Bronchial epithelial cell (primary cell): Measurements from ENCODE around the gene FRYL. TPM values are rescaled to one million over a fixed set of nuclear protein-coding genes. Genes with fewer than 3 reads are reported as not detected.

Experiments
- DNase-seq: peaks from one replicate; pipeline ENCODE4 v3.0.0-alpha.2; 2010; ENCODE audit warnings: low read depth
- FAIRE-seq: peaks from 2 replicates; lab custom pipeline; 2011; peaks lifted over from hg19 to GRCh38; lab: Jason Lieb, UNC
- H3K27me3 ChIP-seq: 2 replicates; pipeline ENCODE4 v1.5.1; 2011; ENCODE audit warnings: low read length; ENCODE audit not compliant: control insufficient read depth, insufficient read depth
- H3K36me3 ChIP-seq: 2 replicates; pipeline ENCODE4 v1.5.1; 2011; ENCODE audit warnings: low read length; ENCODE audit not compliant: control insufficient read depth, insufficient read depth
- H3K4me3 ChIP-seq: 2 replicates; pipeline ENCODE4 v1.5.1; 2011; ENCODE audit warnings: mild to moderate bottlenecking, low read depth, low read length, control low read depth
- CTCF ChIP-seq: IDR thresholded peaks from 2 replicates; pipeline ENCODE4 v1.5.1; 2011; ENCODE audit warnings: mild to moderate bottlenecking, moderate library complexity, low read length, control low read depth, inconsistent platforms; ENCODE audit not compliant: insufficient read depth, severe bottlenecking
- total RNA-seq: library from RNA; depleted of rRNA; stranded (reverse); fragments of >200 nt; gene quantifications from 2 replicates; pipeline ENCODE4 v1.2.1, GENCODE V29; 2014

The FRYL gene
- total RNA-seq, 1 donor from 2014 or later: 43.2 TPM

- TF ChIP-seq CTCF: no peak
- Histone ChIP-seq H3K27me3 (no peaks in the 10 kb centered on the region), H3K36me3 (no peaks in the 10 kb centered on the region), H3K4me3 (no peak overlapping the region)
- DNase-seq (no peak), FAIRE-seq (no peak)
Observed at GRCh38 chr4:48692897-48693296, 87.2 kb downstream of the FRYL start.

GRCh38 chr4:48692044-48692443, 88.0 kb downstream of the FRYL start:
- no peak for FAIRE-seq
- Histone ChIP-seq H3K27me3 (no peaks in the 10 kb centered on the region), H3K36me3 (no peaks in the 10 kb centered on the region), H3K4me3 (no peak overlapping the region)
- no peak for DNase-seq
- no peak for TF ChIP-seq CTCF

- no peak for TF ChIP-seq CTCF
- no peaks in the 10 kb centered on the region for H3K27me3 ChIP-seq
- no peaks in the 10 kb centered on the region for H3K36me3 ChIP-seq
- FAIRE-seq (no peak), DNase-seq (no peak)
- H3K4me3 ChIP-seq: no peak overlapping the region
Observed at GRCh38 chr4:48688953-48689352, 91.1 kb downstream of the FRYL start.

GRCh38 chr4:48687313-48688051, 92.6 kb downstream of the FRYL start:
- Histone ChIP-seq H3K36me3 (no peaks in the 10 kb centered on the region), H3K4me3 (no peak overlapping the region), H3K27me3 (no peaks in the 10 kb centered on the region)
- TF ChIP-seq CTCF: no peak
- FAIRE-seq (no peak), DNase-seq (no peak)

GRCh38 chr4:48686369-48686768, 93.7 kb downstream of the FRYL start:
- H3K27me3 ChIP-seq: no peaks in the 10 kb centered on the region
- no peak for FAIRE-seq
- no peak for DNase-seq
- no peaks in the 10 kb centered on the region for H3K36me3 ChIP-seq
- H3K4me3 ChIP-seq: no peak overlapping the region
- no peak for TF ChIP-seq CTCF
